ENCODE measurements around the gene EGFL6.

Gene EGFL6

GRCh38 chrX:13552892-13553291, 16.5 kb upstream of the EGFL6 start:
- no peak overlapping the region for H3K27ac ChIP-seq
- no peak for TF ChIP-seq ZFX (IDR thresholded peaks at IDR 0.05; ENCODE audit: borderline replicate concordance)
- TF ChIP-seq, protein P1, sequence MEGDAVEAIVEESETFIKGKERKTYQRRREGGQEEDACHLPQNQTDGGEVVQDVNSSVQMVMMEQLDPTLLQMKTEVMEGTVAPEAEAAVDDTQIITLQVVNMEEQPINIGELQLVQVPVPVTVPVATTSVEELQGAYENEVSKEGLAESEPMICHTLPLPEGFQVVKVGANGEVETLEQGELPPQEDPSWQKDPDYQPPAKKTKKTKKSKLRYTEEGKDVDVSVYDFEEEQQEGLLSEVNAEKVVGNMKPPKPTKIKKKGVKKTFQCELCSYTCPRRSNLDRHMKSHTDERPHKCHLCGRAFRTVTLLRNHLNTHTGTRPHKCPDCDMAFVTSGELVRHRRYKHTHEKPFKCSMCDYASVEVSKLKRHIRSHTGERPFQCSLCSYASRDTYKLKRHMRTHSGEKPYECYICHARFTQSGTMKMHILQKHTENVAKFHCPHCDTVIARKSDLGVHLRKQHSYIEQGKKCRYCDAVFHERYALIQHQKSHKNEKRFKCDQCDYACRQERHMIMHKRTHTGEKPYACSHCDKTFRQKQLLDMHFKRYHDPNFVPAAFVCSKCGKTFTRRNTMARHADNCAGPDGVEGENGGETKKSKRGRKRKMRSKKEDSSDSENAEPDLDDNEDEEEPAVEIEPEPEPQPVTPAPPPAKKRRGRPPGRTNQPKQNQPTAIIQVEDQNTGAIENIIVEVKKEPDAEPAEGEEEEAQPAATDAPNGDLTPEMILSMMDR (IDR thresholded peaks at IDR 0.05) = no peak

DNA sequence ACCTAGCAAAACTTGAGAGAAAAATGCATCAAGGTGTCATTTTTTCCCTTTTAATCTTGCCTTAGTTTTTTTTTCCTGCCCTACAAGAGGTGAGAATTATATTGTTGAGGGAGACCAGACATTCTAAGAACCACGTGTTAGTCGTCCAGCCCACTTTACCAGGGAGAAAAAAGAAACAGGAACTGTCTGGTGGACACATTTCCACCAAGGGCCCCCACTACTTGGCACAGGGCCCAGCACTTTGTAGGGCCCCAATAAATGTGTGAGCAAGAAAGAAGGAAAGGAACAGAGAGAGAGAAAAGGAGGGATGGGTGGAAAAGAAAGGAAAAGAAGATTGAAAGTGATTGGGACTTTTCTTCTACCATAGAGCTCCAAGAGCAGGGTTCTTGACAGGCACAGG, 3.9 kb upstream of the EGFL6 start:
- TF ChIP-seq, protein P1 (IDR thresholded peaks at IDR 0.05) = no peak
- TF ChIP-seq ZFX (IDR thresholded peaks at IDR 0.05; ENCODE audit: borderline replicate concordance) = no peak
- H3K27ac ChIP-seq = no peak overlapping the region

- TF ChIP-seq ZFX (IDR thresholded peaks at IDR 0.05; ENCODE audit: borderline replicate concordance) = no peak
- TF ChIP-seq, protein P1 (IDR thresholded peaks at IDR 0.05) = no peak
Observed at GRCh38 chrX:13570261-13570605, 832 bp downstream of the EGFL6 start.

GRCh38 chrX:13571136-13571535, 1.7 kb downstream of the EGFL6 start:
- no peak overlapping the region for H3K27ac ChIP-seq
- TF ChIP-seq, protein P1 (IDR thresholded peaks at IDR 0.05) = no peak
- no peak for TF ChIP-seq ZFX (IDR thresholded peaks at IDR 0.05; ENCODE audit: borderline replicate concordance)

More at GRCh38 chrX:13570261-13570605, 832 bp downstream of the EGFL6 start:
- H3K27ac ChIP-seq = no peak overlapping the region

DNA sequence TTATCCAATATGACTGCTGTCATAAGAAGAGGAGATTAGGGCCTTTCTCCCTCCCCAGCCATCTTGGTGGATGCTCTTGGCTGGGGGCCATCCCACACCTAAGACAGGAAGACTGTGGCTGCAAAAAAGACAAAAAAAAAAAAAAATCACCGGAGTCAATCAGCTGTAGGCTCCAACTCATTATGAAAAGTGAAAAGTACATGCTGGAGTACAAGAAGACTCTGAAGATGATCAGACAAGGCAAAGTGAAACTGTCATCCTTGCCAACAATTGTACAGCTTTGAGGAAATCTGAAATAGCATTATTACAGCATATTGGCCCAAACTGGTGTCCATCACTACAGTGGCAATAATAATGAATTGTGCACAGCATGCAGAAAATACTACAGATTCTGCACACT, 5.2 kb downstream of the EGFL6 start:
- no peak overlapping the region for H3K27ac ChIP-seq
- no peak for TF ChIP-seq ZFX (IDR thresholded peaks at IDR 0.05; ENCODE audit: borderline replicate concordance)
- TF ChIP-seq, protein P1 (IDR thresholded peaks at IDR 0.05) = no peak

- TF ChIP-seq ZFX (IDR thresholded peaks at IDR 0.05; ENCODE audit: borderline replicate concordance) = no peak
- TF ChIP-seq, protein P1 (IDR thresholded peaks at IDR 0.05) = no peak
- H3K27ac ChIP-seq = no peak overlapping the region
Observed at GRCh38 chrX:13579661-13580060, 10.3 kb downstream of the EGFL6 start.

DNA sequence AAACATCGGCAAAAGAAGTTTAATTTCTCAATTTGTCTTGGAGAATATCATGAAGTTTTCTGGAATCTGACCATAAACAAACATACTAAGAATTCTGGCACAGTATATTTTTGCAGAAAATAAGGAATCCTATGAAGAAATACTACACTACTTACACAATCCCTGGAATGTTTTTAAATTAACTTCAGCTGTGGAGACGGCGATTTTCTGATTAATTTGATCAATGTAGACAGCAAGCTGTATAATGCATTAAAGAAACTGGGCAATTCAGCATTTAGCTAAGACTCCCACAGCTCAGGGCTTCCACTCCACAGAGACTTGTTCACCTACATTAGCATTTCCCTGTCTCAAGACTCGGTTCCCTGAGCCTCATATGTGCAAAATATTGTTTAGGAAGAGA, 12.2 kb downstream of the EGFL6 start:
- TF ChIP-seq ZFX (IDR thresholded peaks at IDR 0.05; ENCODE audit: borderline replicate concordance) = no peak
- TF ChIP-seq, protein P1 (IDR thresholded peaks at IDR 0.05) = no peak
- no peak overlapping the region for H3K27ac ChIP-seq
